ENCODE measurements around the gene EEPD1.

The EEPD1 gene

GRCh38 chr7:36223851-36224250, 70.8 kb downstream of the EEPD1 start:
- in situ Hi-C loops (cut with MboI; ENCODE audit: low pct_unique_long_range_greater_than_20kb, low sequenced_read_pairs, unreplicated experiment), result no loop called here
- DNase-seq (ENCODE audit: low spot score), result no peak
- no peak for TF ChIP-seq CTCF (IDR thresholded peaks at IDR 0.05; ENCODE audit: extremely low read depth, insufficient read depth, missing control alignments)

- in situ Hi-C loops (cut with MboI; ENCODE audit: low pct_unique_long_range_greater_than_20kb, low sequenced_read_pairs, unreplicated experiment), result no loop called here
- no peak for TF ChIP-seq CTCF (IDR thresholded peaks at IDR 0.05; ENCODE audit: extremely low read depth, insufficient read depth, missing control alignments)
- no peak for DNase-seq (ENCODE audit: low spot score)
Observed at GRCh38 chr7:36224934-36225858, 72.1 kb downstream of the EEPD1 start.

GRCh38 chr7:36226151-36226550, 73.1 kb downstream of the EEPD1 start:
- in situ Hi-C loops (cut with MboI; ENCODE audit: low pct_unique_long_range_greater_than_20kb, low sequenced_read_pairs, unreplicated experiment), result no loop called here
- no peak for TF ChIP-seq CTCF (IDR thresholded peaks at IDR 0.05; ENCODE audit: extremely low read depth, insufficient read depth, missing control alignments)
- no peak for DNase-seq (ENCODE audit: low spot score)

GRCh38 chr7:36227223-36227622, 74.2 kb downstream of the EEPD1 start:
- no peak for TF ChIP-seq CTCF (IDR thresholded peaks at IDR 0.05; ENCODE audit: extremely low read depth, insufficient read depth, missing control alignments)
- in situ Hi-C loops (cut with MboI; ENCODE audit: low pct_unique_long_range_greater_than_20kb, low sequenced_read_pairs, unreplicated experiment), result no loop called here
- no peak for DNase-seq (ENCODE audit: low spot score)

- in situ Hi-C loops (cut with MboI; ENCODE audit: low pct_unique_long_range_greater_than_20kb, low sequenced_read_pairs, unreplicated experiment), result no loop called here
- TF ChIP-seq CTCF (IDR thresholded peaks at IDR 0.05; ENCODE audit: extremely low read depth, insufficient read depth, missing control alignments), result no peak
Observed at GRCh38 chr7:36228039-36228438, 75.0 kb downstream of the EEPD1 start.

GRCh38 chr7:36231406-36231805, 78.4 kb downstream of the EEPD1 start:
- in situ Hi-C loops (cut with MboI; ENCODE audit: low pct_unique_long_range_greater_than_20kb, low sequenced_read_pairs, unreplicated experiment), result no loop called here
- no peak for DNase-seq (ENCODE audit: low spot score)
- no peak for TF ChIP-seq CTCF (IDR thresholded peaks at IDR 0.05; ENCODE audit: extremely low read depth, insufficient read depth, missing control alignments)

More at GRCh38 chr7:36228039-36228438, 75.0 kb downstream of the EEPD1 start:
- no peak for DNase-seq (ENCODE audit: low spot score)
